HL-60 (cell line): ENCODE data around the gene BRME1.

ENCODE experiments used
- GABPA ChIP-seq: IDR thresholded peaks from 2 replicates; pipeline ENCODE4 v1.6.1; 2012; ENCODE audit warnings: low read depth
- POLR2AphosphoS5 ChIP-seq: IDR thresholded peaks from 2 replicates; pipeline ENCODE4 v1.6.1; 2012; ENCODE audit warnings: low read depth
- TF ChIP-seq, protein P1 (sequence below): IDR thresholded peaks from one replicate; pipeline ENCODE4 v1.5.1; 2011; ENCODE audit warnings: low read length, control low read depth, inconsistent platforms; ENCODE audit not compliant: insufficient read depth
- TF ChIP-seq, protein P2 (sequence below): IDR thresholded peaks from 2 replicates; pipeline ENCODE4 v1.6.1; 2012; ENCODE audit warnings: low read depth; ENCODE audit not compliant: insufficient replicate concordance

DNA sequence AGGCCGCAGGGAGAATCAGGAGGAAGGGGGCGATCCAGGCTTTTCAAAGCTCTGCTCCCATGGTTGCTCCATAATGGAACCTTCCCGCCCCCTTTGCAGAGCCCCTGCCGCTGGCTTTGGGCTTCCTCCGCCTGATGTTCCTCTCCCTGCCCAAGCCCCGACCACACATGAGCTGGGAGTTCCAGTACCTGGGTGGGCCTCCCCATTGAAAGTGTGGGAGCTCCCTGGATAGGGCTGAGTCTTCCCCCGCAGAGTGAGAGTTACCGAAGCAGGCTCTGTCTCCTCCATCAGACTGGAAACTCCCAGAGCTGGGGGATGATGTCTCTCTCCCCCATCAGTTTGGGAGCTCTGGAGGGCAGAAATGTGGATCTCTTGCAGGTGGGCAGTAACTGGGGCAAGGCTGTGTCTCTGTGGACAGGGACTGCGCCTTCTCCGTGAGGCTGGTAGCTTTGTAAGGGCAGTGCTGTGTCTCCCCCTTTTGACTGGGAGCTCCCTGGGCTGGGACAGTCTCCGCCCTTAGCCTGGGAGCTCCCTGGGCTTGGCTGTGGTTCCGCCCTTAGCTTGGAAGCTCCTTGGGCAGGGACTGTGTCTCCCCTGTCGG is 47.1 kb upstream of the BRME1 start:
- TF ChIP-seq POLR2AphosphoS5 (no peak), GABPA (no peak)
- TF ChIP-seq, protein P1, sequence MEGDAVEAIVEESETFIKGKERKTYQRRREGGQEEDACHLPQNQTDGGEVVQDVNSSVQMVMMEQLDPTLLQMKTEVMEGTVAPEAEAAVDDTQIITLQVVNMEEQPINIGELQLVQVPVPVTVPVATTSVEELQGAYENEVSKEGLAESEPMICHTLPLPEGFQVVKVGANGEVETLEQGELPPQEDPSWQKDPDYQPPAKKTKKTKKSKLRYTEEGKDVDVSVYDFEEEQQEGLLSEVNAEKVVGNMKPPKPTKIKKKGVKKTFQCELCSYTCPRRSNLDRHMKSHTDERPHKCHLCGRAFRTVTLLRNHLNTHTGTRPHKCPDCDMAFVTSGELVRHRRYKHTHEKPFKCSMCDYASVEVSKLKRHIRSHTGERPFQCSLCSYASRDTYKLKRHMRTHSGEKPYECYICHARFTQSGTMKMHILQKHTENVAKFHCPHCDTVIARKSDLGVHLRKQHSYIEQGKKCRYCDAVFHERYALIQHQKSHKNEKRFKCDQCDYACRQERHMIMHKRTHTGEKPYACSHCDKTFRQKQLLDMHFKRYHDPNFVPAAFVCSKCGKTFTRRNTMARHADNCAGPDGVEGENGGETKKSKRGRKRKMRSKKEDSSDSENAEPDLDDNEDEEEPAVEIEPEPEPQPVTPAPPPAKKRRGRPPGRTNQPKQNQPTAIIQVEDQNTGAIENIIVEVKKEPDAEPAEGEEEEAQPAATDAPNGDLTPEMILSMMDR: no peak
- TF ChIP-seq, protein P2, sequence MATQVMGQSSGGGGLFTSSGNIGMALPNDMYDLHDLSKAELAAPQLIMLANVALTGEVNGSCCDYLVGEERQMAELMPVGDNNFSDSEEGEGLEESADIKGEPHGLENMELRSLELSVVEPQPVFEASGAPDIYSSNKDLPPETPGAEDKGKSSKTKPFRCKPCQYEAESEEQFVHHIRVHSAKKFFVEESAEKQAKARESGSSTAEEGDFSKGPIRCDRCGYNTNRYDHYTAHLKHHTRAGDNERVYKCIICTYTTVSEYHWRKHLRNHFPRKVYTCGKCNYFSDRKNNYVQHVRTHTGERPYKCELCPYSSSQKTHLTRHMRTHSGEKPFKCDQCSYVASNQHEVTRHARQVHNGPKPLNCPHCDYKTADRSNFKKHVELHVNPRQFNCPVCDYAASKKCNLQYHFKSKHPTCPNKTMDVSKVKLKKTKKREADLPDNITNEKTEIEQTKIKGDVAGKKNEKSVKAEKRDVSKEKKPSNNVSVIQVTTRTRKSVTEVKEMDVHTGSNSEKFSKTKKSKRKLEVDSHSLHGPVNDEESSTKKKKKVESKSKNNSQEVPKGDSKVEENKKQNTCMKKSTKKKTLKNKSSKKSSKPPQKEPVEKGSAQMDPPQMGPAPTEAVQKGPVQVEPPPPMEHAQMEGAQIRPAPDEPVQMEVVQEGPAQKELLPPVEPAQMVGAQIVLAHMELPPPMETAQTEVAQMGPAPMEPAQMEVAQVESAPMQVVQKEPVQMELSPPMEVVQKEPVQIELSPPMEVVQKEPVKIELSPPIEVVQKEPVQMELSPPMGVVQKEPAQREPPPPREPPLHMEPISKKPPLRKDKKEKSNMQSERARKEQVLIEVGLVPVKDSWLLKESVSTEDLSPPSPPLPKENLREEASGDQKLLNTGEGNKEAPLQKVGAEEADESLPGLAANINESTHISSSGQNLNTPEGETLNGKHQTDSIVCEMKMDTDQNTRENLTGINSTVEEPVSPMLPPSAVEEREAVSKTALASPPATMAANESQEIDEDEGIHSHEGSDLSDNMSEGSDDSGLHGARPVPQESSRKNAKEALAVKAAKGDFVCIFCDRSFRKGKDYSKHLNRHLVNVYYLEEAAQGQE: no peak
